Forelimb muscle (tissue), 1 donor: Measurements from ENCODE around the gene EML4. TPM values are rescaled to one million over a fixed set of nuclear protein-coding genes. Genes with fewer than 3 reads are reported as not detected.
"Not testable (repeated sequence)": the region's sequence is repeated elsewhere in the genome, so short reads cannot be mapped to it uniquely, and the experiment has no call there.

Source experiments
- DNase-seq: peaks from one replicate; pipeline ENCODE4 v3.0.0-alpha.2; 2013; ENCODE audit warnings: low read depth
- polyA plus RNA-seq: library from polyadenylated mRNA; unstranded; fragments of 120-200 nt; gene quantifications from one replicate; pipeline ENCODE4 v1.2.1, GENCODE V29; 2013; ENCODE audit not compliant: insufficient read length

EML4 gene
- polyA plus RNA-seq, 1 donor = 31.7 TPM

DNA sequence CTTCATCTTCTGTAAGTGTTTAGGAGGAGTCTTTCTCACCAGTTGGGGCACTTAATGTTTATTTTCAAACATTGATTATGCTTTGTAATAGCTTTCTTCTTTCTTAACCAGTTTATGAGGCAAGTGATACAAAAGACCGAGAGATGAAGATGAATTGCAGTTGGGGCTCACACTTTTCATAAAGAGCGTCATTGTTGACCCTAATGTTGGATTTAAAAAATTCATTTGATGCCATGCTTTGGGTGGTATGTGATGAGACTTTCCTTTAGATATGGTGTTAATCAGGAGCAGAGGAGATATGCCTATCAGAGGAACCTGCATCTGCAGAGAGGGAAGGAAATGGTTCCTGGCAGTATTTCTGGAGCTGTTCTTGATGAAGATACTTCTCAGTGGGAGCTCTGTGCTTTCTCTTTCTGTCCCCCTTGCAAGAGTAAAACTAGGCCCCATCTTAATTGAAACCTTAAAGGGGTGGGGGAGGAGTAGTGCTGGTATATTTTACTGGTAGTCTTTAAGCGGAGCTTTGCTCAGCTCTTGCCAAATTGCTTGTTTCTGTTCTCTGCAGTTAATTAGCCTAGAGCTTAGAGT is 2.3 kb downstream of the EML4 start:
- DNase-seq = no peak

DNA sequence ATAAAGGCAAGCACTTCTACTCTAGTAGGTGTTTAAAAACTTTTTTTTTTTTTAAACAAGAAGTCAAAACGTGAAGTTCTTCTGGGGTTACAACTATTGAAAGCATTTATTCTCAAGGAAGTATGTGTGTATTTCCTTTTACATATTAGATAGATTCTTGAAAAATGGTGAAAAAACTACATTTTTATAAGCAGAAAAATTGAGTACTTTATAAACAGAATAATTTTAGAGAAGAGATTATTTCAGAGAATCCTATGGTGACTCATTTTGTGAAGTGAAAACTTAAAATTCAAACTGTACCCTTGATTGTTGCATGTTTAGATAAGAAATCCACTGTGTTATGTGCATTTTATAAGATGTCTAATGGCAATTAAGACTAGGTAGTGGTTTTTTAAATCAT is 2.9 kb downstream of the EML4 start:
- no peak for DNase-seq

DNA sequence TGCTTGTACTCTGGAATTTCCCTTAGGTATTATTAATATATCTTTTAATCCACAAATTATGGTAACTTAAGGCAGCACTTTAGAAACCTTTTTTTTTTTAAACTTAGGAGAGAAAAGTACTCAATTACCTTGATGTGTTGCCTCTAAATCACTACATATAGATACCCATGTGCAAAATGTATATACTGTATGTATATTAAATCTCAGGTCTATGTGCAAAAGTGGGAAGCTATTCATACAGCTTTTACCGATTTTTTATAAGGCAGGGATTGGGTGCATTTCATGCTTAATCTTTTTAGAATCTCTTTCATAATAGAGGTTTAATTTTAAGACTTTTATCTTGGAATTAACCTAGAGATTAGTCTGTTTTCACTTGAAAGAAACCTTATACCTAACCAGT is 3.4 kb downstream of the EML4 start:
- DNase-seq = no peak

DNA sequence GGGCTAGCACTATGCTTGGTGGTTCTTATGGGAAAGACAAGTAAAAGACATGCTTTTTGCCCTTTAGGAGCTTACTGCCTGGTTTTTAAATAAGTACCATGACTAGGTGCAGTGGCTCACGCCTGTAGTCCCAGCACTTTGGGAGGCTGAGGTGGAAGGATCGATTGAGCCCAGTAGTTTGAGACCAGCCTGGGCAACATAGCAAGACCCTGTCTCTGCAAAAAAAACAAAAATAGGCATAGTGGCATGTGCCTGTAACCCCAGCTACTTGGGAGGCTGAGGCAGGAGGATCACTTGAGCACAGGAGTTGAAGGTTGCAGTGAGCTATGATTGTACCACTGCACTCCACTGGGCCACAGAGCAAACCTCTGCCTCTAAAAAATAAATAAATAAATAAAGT is 4.3 kb downstream of the EML4 start:
- not testable (repeated sequence) for DNase-seq

DNA sequence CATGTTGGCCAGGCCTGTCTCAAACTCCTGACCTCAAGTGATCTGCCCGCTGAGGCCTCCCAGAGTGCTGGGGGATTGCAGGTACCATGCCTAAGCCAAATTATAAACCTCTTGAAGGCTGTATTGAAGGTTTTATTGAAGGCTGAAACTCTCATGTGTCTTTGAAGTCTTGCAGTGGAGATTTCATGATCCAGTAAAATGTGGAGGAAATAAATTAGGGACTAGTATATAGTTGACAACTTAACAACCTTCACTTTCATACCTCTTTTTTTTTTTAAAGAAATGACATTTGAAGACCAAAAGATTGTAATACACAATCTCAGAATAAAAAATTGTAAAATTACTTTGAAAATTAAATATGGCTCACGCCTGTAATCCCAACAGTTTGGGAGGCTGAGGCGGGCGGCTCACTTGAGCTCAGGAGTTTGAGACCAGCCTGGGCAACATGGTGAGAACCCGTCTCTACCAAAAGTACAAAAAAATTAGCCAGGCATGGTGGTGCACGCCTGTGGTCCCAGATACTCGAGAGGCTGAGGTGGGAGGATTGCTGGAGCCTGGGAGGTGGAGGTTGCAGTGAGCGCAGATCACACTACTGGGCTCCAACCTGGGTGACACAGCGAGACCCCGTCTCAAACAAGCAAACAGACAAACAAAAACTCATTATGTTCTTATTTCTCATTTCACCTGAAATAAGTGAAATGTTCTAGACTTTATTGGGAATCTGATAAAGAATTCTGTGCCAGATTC is 8.0 kb downstream of the EML4 start:
- no peak for DNase-seq

DNA sequence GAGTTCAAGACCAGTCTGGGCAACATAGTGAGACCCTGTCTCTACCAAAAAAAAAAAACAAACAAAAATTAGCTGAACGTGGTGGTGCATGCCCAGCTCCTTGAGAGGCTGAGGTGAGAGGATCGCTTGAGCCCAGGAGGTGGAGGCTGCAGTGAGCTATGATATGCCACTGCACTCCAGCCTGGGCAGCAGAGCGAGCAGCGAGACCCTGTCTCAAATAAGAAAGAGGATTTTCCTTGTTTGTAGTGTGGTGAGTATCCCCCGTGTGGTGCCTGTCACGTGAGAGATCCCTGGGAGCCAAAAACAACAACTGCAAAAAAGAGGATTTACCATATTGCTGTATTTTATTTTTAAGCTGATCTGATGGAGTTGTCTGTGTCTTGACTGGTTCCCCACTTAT is 9.2 kb downstream of the EML4 start:
- DNase-seq = no peak

DNA sequence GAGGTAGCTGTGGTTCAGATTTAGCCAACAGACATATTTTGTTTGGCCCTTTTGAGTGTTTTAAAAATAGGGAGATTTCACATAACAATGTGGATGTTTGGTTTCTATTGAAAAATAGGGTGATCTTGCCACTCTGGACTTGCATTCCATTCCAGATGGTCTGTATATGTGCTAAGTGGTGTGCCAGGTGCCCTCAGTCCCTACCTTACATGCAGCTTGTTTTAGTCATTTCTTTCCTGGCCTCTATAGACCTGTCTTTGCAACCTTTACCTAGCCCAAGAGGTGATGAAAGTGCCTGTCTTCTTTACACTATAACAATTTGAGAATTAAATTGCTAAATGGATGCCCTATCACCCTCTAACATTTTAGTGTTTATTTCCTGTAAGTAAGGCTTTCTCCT is 11.1 kb downstream of the EML4 start:
- no peak for DNase-seq

DNA sequence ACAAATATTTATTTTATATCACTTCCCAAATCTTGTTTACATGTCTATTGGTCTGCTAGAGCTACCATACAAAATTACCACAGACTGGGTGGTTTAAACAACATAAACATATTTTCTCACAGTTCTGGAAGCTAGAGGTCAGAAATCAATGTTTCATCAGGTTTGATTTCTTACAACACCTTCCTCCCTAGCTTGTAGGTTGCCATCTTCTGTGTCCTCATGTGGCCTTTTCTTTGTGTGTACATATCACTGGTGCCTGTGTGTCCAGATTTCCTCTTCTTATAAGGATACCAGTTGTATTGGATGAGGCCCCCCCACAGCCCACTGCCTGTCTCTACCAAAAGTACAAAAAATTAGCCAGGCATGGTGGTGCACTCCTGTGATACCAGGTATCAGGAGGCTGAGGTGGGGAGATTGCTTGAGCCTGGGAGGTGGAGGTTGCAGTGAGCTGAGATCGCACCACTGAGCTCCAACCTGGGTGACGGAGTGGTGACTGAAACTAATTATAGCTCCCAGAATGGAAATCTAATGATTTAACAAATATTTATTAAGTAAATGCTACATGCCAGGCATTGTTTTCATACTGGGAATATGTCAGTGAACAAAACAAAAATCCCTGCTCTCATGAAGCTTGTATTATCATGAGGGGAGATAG is 13.6 kb downstream of the EML4 start:
- DNase-seq = no peak

DNA sequence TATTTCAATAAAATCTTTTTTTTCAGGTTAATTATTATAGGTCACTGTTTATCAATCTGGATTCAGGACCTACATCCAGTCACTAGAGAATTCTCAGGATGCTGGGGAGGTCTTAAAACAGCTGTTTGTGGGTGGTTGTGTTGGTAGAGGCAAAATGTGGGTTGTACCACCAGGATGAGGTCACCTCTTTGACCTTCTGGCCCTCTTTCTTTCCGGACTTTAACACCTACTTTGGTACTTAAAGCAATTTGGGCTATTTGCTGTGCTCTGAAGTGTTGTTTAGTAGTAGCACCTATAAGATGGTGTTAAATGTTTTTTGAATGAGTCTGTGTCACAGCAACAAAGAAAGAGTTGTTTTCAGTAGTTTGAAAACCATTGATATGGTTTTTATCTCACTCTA is 14.6 kb downstream of the EML4 start:
- DNase-seq = no peak

DNA sequence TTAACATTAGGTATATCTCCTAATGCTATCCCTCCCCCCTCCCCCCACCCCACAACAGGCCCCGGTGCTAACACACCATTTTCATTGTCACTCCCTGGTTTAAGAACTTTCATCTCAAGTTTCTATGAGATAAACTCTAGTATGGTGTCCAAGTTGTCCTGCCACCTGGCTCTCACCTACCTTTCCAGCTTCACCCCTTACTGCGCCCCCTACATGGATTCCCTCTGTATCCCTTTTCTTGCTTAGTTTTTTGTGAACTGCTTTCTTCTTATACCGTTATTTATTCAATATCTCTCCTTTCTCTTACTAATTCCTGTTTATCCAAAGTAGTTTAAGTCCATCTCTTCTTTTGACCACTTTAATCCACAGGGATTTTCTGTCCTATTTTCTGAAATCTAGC is 15.2 kb downstream of the EML4 start:
- no peak for DNase-seq

DNA sequence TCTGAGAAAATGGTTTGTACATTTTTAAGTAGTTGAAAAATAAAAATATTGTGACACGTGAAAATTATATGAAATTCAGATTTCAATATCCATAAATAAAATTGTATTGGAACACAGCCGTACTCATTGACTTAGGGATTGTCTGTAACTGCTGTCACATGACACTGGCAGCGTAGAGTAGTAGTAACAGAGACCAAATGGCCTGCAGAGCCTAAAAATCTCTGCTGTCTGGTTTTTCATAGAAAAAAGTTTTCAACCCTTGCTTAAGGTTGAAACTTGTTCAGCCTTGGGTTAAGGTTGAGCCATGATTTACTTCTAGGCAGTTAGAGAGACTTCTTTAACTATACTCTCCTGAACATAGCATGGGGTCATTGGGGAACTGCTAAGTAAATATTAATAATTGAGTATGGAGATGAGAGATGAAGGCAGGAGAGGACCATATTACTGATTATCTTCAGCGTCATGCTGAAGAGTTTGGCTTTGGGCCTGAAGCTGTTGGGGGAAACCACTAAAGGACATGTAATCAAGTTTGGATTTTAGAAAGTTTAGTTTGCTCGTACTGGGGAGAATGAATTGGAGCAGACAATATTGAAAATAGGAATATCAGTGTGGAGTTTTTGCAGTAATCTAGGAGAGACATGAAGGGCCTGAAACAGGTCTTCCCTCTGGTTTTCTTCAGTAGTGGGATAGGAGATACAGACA is 16.2 kb downstream of the EML4 start:
- no peak for DNase-seq

DNA sequence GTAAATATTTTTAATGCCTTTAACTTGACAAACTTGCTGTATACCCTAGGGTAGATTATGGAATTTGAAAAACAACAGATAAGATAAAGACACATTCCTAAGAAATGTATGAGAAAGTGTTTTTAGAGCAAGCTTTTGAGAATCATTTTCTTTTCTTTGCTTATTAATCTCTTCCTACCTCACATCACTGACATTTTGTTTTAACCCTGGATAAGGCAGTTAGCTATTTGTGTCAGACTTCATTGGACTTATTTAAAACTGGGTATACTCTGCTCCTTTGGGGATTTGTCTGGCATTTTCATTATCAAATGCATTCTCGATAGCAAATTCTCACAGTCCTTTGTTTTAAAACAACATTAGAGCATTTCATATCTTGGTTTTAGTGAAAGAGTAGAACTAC is 17.2 kb downstream of the EML4 start:
- DNase-seq = no peak

DNA sequence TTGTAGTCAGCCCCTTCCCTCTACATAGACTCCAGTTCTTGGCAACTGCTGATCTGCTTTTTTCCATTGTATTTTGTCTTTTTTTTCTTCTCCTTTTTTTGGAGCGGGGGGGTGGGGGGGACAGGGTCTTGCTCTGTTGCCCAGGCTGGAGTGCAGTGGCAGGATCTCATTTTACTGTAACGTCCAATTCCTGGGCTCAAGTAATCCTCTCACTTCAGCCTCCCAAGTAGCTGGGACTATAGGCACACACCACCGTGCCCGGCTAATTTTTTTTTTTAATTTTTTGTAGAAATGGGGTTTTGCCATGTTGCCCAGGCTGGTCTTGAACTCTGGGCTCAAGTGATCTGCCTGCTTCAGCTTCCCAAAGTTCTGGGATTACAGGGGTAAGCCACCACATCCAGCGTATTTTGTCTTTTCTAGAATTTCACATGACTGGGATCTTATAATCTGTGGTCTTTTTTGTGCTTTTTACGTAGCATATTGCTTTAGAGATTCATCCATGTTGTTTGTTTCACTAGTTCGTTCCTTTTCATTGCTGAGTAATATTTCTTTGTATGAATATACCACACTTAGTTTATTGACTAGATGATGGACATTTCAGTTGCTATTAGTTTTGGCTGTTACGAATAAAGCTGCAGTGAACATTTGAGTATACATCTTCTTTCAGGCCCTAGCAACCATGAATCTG is 17.9 kb downstream of the EML4 start:
- no peak for DNase-seq

DNA sequence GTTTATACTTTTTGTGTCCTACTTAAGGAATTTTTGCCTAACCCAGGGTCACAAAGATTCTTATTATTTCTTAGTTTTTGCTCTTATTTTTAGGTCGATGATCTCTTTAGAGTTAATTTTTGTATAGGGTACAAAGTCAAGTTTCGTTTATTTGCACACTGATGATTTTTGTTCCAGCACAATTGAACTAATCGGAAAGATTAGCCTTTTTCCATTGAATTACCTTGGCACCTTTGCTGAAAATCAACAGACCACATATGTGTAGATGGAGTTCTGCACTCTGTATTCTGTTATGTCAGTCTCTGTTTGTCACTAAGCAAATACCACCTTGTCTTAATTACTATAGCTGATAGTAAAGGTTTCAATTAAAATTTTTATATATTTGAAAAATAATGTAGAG is 18.7 kb downstream of the EML4 start:
- DNase-seq = no peak

DNA sequence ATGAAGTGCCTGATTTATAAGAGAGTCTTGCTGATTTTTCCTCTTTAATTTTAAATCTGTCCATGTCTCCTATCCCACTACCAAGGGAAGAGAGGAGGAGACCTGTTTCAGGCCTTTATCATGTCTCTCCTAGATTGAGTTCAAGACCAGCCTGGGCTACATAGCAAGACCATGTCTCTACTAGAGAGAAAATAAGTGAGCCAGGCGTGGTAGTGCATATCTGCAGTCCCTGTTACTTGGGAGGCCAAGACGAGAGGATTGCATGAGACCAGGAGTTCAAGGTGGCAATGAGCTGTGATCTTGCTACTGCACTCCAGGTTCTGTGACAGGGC is 20.0 kb downstream of the EML4 start:
- no peak for DNase-seq

DNA sequence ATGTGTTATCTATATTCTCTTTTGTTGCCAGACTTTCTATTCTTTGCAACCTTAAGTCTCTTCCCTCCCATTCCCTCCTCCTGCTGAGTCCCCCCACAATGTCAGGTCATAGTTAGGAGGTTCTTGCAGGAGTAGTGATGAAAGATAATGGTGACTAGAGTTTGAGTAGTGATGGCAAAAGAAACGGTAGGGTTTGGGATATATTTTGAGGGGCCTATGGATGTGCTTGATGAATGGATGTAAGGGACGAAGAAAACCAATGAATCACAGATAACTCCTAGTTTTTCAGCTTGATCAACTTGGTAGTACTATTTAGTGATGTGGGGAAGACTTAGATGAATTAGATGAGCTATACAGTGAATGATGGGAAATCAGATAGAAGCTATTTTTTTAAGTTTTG is 21.0 kb downstream of the EML4 start:
- DNase-seq = no peak

DNA sequence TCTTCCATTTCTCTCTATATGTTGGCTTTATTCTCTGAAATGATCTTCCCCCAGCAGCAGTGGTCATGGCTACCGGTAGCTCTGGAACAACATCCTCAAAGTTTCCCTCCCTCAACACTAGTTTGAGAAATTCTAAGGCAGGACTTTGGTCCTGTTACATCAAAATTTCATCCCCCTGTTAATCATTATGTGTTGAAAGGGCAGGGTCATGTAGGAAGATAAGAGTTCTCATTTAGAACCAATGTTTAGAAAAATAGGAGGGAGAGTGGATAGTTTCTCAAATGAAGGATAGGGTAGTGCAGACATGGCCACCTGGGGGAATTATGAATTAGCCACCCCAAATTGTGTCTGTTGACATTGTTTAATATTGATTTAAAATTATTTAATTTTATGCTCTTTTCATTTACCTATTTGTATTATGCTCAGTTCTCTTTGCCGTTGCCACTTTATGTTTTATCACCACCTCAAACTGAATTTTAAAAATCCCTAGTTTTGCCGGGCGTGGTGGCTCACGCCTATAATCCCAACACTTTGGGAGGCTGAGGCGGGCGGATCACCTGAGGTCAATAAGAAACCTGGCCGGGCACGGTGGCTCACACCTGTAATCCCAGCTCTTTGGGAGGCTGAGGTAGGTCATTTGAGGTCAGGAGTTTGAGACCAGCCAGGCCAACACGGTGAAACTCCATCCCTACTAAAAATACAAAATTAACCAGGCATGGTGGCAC is 22.3 kb downstream of the EML4 start:
- DNase-seq = no peak

DNA sequence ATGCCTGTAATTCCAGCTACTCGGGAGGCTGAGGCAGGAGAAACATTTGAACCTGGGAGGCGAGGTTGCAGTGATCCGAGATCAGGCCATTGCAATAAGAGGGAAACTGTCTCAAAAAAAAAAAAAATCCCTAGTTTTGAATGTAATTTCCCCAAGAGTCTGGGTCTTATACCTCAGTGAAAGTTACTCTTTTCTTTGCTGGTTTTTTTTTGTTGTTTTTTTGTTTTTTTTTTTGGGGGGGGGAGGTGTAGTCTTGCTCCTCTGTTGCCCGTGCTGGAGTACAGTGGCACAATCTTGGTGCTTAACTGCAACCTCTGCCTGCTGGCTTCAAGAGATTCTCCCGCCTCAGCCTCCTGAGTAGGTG is 22.8 kb downstream of the EML4 start:
- no peak for DNase-seq

DNA sequence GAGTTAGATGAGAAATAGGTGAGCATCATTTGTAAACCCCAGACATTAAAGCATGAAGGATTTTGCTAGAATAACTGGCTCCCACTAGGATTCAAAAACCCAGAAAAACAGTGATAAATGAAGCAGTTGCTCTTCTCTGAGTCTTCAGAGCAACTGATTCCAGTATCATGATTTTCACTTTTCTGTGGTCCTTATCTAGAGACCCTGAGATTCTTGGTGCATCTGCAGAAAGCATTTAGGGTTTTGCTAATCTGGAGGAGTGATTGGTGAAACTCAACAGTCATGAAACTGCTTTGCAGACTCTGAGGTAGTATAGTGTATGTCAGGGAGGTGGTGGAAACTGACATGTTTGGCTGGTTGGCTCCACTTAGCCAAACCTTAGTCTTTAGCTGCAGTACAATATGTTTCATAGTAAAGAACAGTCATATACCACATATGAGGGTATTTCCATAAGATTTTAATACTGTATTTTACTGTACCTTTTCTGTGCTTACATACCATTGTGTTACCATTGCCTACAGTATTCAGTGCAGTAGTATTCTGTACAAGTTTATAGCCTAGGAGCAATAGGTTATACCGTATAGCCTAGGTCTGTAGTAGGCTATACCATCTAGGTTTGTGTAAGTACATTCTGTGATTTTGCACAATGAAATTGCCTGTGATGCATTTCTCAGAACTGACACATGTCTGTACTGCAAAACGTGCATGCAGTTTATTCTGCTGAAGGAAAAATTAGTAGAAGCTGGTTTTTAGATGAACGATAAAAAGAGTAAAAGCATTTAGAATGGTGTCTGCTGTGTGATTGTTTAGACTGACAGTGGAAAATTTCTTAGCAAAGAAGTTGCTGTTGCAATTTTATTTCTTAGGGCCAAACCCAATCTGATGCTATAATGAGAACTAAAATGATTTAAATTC is 23.8 kb downstream of the EML4 start:
- DNase-seq = no peak

DNA sequence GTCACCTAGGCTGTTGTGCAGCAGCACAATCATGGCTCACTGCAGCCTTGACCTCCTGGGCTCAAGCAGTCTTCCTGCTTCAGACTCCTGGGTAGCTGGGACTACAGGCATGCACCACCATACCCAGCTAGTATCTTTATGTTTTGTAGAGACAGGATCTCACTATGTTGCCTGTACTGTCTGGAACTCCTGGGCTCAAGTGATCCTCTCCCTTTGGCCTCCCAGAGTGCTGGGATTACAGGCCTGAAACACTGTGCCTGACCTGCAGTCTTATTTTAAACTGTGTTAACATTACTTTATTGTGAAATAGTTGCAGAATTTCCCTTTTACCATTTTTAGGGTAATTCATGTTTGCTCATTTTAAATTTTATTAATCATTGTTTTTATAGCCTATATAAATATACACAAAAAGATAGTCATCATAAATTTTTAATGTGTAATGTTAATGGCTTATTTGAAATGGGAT is 24.6 kb downstream of the EML4 start:
- DNase-seq = no peak
